GM12892 (cell line): ENCODE results near the gene CCDC89.

Experiments used
- POLR2A ChIP-seq: IDR thresholded peaks from 2 replicates; pipeline ENCODE4 v1.6.1; 2011; ENCODE audit warnings: low read depth, low read length, control low read depth
- POLR2AphosphoS5 ChIP-seq: IDR thresholded peaks from 2 replicates; pipeline ENCODE4 v1.6.1; 2011; ENCODE audit warnings: low read depth, low read length, control low read depth
- TAF1 ChIP-seq: IDR thresholded peaks from 2 replicates; pipeline ENCODE4 v1.6.1; 2011; ENCODE audit warnings: low read depth, mild to moderate bottlenecking, control low read depth, low read length, borderline replicate concordance

- TF ChIP-seq POLR2A, result no peak
- no peak for TF ChIP-seq POLR2AphosphoS5
- no peak for TF ChIP-seq TAF1
These were observed 29.2 kb downstream of the CCDC89 start for GRCh38 chr11:85656777-85657176.
